NCI-H2171 treated with DMSO at 0.1 percent for 48 hours (cell line): ENCODE data around the gene CRELD2.
A peak's percentile ranks its signal among the peaks of the same experiment; 100 is the strongest.

Experiments used
- DNase-seq: peaks from one replicate; lab custom pipeline; 2025; lab: John Stamatoyannopoulos, UW

The CRELD2 gene

GRCh38 chr22:49917974-49918910, at the start of gene CRELD2, which contains the start of gene ALG12:
TSS of gene CRELD2 (plus strand) at chr22:49918634. CDS start at chr22:49918770, 136 bp downstream.
TSS of gene ALG12 (minus strand) at chr22:49918438. CDS start at chr22:49913765, 4,673 bp downstream.
- peak; percentile 94 for DNase-seq

- no peak for DNase-seq
Observed at GRCh38 chr22:49869086-49869830, 49.2 kb upstream of the CRELD2 start.

GRCh38 chr22:49869845-49870712, 48.4 kb upstream of the CRELD2 start:
- no peak for DNase-seq

DNA sequence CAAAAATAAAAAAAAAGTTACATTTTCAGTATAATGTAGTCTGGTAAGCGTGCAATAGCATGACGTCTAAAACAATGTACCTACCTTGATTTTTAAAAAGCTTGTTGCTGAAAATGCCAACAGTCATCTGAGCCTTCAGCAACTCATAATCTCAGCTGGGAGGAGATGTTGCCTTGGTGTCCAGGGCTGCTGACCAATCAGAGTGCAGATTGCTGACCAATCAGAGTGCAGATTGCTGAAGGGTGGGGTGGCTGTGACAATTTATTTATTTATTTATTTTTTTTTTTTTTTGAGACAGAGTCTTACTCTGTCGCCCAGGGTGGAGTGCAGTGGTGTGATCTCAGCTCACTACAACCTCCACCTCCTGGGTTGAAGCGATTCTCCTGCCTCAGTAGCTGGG, 47.0 kb upstream of the CRELD2 start:
- no peak for DNase-seq

GRCh38 chr22:49872347-49872746, 46.1 kb upstream of the CRELD2 start:
- no peak for DNase-seq

DNA sequence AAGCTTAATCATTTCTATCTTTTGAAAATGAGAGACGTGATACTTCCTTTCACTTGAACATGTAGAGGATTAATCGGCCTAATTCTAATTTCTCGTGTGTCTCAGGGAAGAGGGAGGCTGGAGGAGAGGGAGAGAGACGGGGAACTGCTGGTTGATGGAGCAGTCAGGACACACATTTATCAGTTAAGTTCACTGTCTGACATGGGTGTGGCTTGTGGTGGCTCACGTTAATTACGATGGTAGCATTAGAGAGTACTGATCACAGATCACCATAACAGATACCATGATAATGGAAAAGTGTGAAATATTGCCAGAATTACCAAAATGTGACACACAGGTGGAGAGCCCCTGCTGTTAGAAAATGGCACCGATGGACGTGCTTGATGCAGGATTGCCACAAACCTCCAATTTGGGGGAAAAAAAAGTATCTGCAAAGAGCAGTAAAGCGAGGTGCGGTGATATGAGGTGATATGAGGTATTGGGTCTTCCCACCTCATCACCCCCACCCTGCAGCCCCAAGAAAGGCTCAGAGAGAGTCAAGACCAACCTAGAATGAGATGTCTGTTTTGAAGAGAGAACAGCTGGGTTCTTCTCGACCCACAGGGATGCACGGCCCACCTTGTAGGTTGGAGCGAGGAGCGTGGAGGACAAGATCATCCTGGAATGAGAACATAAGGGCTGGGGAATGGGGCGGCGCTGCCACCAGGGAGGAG, 45.0 kb upstream of the CRELD2 start:
- no peak for DNase-seq

- DNase-seq, result no peak
Observed at GRCh38 chr22:49877642-49878041, 40.8 kb upstream of the CRELD2 start.

DNA sequence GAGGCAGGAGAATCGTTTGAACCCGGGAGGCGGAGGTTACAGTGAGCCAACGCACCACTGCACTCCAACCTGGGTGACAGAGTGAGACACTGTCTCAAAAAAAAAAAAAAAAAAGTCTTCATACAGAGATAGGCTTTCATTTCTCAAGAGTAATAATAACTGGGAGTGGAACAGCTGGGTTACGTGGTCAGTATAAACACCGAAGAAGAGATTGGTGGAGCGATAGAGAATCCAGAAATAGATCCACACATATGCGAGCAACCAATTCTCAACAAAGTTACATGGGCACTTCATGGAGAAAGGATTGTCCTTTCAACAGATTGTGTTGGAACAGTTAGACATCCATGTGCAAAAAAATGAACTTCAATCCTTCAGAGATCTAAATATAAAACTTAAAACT, 40.2 kb upstream of the CRELD2 start:
- DNase-seq, result no peak

GRCh38 chr22:49879871-49880270, 38.6 kb upstream of the CRELD2 start:
- DNase-seq, result no peak

- DNase-seq, result no peak
Observed at GRCh38 chr22:49880281-49880680, 38.2 kb upstream of the CRELD2 start.

GRCh38 chr22:49881856-49882255, 36.6 kb upstream of the CRELD2 start:
- no peak for DNase-seq

DNA sequence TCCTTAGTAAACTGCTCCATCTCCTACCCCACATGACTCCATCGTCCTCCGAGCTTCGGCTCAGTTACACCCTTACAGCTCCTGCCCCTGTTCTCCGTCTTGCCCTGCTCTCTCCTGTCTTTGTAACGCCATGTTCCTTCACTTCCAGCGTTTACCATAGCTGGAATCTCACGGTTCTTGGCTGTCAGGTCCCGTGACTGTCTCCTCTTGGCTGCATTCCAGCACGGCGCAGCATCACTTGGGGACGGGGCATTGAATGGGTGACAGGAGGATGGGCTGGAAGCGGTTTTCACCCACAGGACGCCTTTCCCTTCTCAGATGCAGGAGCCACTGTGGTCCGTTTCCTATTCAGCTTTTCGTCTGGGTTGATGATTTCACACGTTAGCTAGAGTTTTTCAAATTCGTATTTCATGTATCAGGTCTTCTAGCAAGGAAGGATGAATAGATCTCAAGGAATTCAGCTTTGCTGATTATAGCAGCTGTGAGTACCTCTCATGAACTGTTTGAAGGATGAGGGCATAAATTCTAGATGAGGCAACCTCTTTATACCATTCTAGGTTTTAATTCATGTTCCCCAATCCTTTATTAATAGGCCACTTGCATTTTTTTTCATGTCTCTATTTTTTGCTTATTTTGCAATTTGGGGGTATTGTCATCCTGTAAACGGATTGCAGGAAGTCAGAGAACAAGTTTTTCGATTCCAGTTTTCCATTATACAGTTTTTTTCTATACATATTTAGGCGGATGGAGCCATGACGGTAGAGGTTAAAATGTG, 35.7 kb upstream of the CRELD2 start:
- no peak for DNase-seq

DNA sequence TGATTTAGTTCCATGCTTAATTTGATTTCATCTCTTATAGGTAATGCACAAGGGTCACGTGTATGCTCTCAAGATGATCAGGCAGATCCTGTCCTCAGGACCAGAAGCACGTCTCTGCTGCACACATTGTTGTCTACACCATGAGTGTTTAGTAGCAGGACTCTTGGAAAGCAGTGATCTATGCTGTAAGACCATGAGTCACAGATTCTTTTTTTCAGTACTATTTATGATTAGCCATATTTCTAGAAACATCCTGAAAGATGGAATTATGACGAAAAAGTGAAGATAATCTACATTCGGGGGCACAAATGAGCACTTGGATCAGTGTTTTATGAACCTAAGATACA, 35.2 kb upstream of the CRELD2 start:
- DNase-seq, result no peak

DNA sequence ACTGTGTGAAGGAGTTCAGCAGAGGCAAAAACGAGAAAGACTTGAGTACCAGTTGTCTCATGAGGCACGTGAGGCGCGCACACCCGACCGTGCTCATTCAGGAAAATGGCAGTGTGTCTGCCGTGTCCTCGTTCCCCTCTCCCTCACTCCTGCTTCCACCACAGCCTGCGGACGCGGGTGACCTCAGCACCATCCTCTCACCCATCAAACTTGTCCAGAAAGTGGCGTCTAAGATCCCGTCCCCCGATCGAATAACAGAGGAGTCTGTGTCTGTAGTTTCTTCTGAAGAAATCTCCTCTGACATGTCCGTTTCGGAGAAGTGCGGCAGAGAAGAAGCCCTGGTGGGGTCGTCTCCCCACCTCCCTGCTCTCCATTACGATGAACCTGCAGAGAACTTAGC, 34.4 kb upstream of the CRELD2 start:
- DNase-seq, result no peak

- no peak for DNase-seq
Observed at GRCh38 chr22:49884503-49885260, 33.8 kb upstream of the CRELD2 start.

- DNase-seq, result no peak
Observed at GRCh38 chr22:49885281-49885680, 33.2 kb upstream of the CRELD2 start.

- no peak for DNase-seq
Observed at GRCh38 chr22:49885881-49886280, 32.6 kb upstream of the CRELD2 start.

DNA sequence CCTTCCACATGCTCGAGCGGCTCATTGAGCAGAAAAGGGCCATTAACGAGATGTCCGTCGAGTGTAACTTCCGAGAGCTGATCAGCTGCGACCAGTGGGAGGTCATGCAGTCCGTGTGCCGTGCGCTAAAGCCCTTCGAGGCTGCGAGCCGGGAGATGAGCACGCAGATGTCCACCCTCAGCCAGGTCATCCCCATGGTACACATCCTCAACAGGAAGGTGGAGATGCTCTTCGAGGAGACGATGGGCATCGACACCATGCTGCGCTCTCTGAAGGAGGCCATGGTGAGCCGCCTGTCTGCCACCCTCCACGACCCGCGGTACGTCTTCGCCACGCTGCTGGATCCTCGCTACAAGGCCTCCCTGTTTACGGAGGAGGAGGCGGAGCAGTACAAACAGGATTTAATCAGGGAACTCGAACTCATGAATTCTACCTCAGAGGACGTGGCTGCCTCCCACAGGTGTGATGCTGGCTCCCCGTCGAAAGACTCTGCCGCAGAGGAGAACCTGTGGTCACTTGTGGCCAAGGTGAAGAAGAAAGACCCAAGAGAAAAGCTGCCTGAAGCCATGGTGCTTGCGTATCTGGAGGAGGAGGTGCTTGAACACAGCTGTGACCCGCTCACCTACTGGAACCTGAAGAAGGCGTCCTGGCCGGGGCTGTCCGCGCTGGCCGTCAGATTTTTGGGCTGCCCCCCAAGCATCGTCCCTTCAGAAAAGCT, 31.9 kb upstream of the CRELD2 start:
- DNase-seq, result no peak

DNA sequence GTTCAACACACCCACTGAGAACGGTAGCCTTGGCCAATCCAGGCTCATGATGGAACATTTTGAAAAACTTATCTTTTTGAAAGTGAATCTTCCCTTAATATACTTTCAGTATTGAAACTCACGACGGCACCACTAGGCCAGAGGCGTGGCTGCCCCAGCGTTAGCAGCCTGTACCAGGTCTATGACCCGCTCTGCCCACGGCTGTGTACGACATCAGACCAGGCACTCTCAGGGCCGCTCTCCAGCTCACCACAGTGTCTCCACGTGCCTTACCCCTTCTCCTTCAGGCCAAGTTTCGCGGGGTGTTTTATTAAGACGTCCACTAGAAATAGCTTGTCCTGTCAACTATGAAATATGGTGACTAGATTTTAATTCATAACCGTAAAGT, 31.4 kb upstream of the CRELD2 start:
- no peak for DNase-seq
